HS-5 (cell line): Measurements from ENCODE around the gene GSG1.
"Not testable (repeated sequence)": the region's sequence is repeated elsewhere in the genome, so short reads cannot be mapped to it uniquely, and the experiment has no call there.

ENCODE experiments used
- DNase-seq: peaks from one replicate; pipeline ENCODE4 v3.0.0-alpha.2; 2012; ENCODE audit warnings: low read depth

Gene GSG1

GRCh38 chr12:13060581-13060980 is 42.9 kb downstream of the GSG1 start:
- DNase-seq: no peak

- not testable (repeated sequence) for DNase-seq
Observed at GRCh38 chr12:13053617-13054016, 49.9 kb downstream of the GSG1 start.

- DNase-seq: no peak
Observed at GRCh38 chr12:13052421-13052820, 51.0 kb downstream of the GSG1 start.

- DNase-seq: no peak
Observed at GRCh38 chr12:13049816-13050215, 53.7 kb downstream of the GSG1 start.

GRCh38 chr12:13046964-13047363 is 56.5 kb downstream of the GSG1 start:
- DNase-seq: no peak

GRCh38 chr12:13045816-13046215 is 57.7 kb downstream of the GSG1 start:
- DNase-seq: no peak

- DNase-seq: no peak
Observed at GRCh38 chr12:13044906-13045299, 58.6 kb downstream of the GSG1 start.

GRCh38 chr12:13044002-13044905 is 59.2 kb downstream of the GSG1 start, which contains the start of gene FAM234B:
Gene FAM234B, plus strand, starts transcription at chr12:13044381. Its CDS starts 23 bp downstream, at chr12:13044404.
- DNase-seq: no peak

- no peak for DNase-seq
Observed at GRCh38 chr12:13042666-13043230, 60.7 kb downstream of the GSG1 start.

- DNase-seq: no peak
Observed at GRCh38 chr12:13041224-13041623, 62.2 kb downstream of the GSG1 start.

GRCh38 chr12:13039328-13039956 is 64.0 kb downstream of the GSG1 start:
- no peak for DNase-seq

- DNase-seq: no peak
Observed at GRCh38 chr12:13038491-13039161, 64.8 kb downstream of the GSG1 start.

GRCh38 chr12:13036881-13037280 is 66.6 kb downstream of the GSG1 start:
- DNase-seq: no peak

GRCh38 chr12:13035335-13035734 is 68.1 kb downstream of the GSG1 start:
- DNase-seq: not testable (repeated sequence)
